HG03460 (cell line): Measurements from ENCODE around the gene C18orf32.
A peak's percentile ranks its signal among the peaks of the same experiment; 100 is the strongest.
"Not testable (repeated sequence)": the region's sequence is repeated elsewhere in the genome, so short reads cannot be mapped to it uniquely, and the experiment has no call there.

ENCODE experiments used
- ATAC-seq: cut with Tn5 transposase; IDR thresholded peaks from one replicate; pipeline ENCODE4 v1.9.1; 2021; ENCODE audit not compliant: unreplicated experiment

The C18orf32 gene

DNA sequence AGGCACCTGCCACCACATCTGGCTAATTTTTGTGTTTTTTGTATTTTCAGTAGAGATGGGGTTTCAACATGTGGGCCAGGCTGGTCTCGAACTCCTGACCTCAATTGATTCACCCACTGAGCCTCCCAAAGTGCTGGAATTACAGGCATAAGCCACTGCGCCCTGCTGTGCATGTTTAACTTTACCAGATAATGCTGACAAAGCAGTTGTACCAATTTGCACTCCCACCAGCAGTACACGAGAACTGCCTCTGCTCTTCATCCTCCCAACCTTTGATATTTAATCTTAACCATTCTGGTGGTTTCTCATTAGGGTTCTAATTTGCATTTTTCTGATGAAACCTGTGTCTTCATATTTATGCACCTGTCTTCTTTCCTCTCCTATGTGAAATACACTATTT, 14.6 kb downstream of the C18orf32 start:
- ATAC-seq: no peak

DNA sequence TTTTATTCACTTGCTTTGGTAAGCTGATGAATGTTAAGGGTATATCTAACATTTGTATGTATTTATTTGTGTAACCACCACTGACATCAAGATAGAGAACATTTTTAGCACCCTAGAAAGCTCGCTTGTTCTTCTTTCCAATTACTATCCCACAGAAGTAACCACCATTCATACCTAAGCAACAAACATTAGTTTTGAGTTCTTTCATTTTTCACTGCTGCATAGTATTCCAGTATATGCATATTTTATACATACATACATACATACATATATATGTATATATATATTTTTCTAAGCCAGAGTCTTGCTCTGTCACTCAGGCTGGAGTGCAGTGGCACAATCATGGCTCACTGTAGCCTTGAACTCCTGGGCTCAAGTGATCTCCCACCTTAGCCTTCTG, 15.5 kb downstream of the C18orf32 start:
- no peak for ATAC-seq

DNA sequence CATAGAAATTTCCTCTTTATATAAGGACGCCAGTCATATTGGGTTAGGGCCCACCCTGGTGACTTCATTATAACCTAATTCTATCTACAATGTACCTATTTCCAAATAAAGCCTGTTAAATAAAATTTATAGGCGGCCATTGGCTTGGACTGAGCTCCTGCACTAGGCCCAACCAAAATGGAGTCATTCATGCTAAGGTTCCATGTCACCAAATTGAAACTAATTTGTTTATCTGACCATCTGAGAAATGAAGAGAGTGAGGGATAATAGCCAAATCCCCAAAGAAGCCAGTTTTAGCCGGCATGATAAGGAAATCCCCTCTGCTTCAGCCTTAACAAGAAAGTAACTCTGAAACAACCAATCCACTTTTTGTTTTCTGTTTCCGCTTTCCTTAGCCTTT, 19.4 kb downstream of the C18orf32 start:
- no peak for ATAC-seq

DNA sequence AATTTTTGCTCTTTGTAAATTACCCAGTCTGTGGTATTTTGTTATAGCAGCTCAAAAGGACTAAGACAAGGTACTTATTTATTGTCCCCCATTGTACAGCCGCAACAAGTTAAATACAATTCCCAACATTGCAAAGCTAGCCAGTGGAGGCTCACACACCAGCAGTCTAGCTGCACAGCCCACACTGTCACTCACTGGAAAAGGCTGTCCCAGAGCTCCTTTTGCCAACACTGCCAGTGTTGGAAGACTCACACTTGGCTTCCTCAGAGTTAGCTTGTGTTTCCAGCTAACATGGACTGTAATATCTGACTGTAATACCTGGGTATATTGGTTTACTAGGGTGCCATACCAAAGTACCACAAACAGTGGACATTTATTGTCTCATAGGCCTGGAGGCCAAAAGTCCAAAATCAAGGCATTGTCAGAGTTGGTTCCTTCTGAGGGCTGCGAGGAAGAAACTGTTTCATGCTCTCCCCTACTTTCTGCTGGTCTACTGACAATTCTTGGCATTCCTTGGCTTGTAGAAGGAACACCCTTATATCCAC, 19.9 kb downstream of the C18orf32 start:
- ATAC-seq: no peak

DNA sequence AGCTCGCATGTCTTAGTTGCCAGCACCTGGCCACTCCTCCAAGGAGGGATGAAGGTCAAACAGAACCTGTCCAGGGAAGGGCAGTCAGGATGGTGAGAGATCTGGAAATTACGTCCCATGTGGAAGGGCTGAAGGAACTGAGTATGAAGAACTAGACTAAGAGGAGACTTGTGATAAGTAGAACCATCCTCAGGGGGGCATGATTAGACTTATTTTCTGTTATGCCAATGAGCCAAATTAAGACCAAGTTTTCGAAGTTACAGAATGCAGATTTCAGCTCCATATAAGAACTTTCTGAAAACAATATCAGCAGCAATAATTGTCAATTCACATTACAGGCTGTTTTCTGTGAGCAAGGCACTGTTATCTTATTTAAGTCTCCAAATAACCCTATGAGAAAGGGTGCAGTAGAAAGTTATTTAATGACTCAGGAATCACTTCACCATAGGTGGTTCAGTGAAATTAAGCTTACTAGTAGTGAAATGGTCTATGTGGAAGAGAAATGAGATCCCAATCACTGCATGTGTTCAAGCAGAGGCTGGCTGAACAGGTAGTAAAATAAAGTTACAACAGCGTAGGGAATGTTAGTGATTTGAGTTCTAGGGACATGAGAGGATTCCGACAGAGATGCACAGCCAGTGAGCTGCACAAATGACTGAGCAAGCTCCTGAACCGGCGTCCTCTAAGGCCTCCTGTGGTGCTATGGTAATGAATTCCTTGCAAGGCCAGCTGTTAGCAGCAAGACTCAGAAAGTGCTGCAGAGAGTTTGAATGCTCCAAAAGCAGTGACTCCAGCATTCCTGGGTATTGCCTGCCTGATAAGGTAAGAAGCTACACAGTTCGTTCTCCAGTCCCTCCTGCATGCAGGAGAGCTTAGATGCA, 22.1 kb downstream of the C18orf32 start:
- no peak for ATAC-seq

DNA sequence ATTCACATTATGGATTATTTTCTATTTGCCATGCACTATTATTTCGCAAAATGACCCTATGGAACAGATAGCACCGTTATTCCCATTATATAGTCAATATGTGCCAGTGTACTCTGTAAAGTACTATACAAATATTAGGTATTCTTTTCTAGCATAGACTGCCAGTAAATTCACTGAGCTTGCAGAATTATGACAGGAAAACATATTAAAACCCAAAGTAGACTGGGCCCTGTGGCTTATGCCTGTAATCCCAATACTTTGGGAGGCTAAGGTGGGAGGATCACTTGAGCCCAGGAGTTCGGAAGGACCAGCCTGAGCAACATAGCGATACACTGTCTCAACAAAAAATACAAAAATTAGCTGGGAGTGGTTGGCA, 25.4 kb downstream of the C18orf32 start:
- ATAC-seq: no peak

DNA sequence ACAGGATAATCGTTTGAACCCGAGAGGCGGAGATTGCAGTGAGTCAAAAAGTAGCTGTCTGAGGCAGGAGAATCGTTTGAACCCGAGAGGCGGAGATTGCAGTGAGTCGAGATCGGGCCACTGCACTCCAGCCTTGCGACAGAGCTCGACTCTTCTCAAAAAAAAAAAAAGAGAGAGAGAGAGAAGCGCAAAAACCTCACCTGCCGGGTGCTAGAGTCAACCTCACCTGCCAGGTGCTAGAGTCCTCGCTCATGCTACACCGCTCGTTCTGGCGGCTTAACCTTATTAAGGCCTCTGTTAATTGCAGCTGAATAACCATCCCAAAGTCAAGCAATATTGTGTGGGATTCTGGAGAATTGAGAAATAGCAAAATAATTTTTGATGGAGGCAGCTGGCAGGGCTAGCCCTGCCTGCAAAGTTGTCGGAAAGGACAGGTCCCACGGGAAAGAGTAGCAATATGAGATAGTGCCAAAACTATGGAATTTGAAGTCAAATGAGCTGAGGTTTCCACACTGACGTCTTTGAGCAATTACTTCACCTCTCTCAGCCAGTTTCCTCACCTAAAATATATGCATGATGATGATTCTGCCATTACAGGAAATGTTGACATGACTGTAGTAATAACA, 25.9 kb downstream of the C18orf32 start:
- no peak for ATAC-seq

DNA sequence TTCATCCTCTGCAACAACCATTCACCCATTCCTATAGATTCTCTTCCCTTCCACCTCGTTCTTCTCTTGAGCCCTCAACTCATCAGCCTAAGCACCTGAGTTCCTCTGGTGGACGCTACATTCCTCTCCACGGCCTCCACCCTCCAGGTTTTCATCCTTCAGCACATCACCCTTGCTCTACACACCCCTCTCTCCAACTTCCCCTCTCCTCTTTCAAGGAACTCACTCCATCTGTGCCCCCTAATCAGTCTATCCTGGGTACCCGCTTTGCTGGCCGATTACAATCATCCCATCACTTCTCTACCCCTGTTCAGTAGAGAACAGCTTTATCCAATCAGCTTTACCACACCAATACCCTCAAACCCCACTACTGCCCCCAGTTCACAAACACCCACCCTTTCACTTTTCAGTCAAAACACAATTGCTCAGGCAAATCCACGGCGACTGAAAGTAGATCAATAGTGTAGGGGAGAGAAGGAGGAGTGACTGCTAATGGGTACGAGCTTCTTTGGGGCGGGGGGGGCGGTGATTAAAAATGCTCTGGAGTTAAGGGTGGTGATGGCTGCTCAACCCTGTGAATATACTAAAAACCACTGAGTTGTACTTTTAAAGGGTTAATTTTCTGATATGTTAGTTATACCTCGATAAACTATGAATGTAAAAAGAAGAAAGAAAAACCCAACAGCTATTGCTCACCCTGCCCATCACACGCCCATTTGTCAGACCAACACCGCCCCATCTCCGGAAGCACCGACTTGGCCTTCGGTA, 27.4 kb downstream of the C18orf32 start:
- ATAC-seq: peak; percentile 42

DNA sequence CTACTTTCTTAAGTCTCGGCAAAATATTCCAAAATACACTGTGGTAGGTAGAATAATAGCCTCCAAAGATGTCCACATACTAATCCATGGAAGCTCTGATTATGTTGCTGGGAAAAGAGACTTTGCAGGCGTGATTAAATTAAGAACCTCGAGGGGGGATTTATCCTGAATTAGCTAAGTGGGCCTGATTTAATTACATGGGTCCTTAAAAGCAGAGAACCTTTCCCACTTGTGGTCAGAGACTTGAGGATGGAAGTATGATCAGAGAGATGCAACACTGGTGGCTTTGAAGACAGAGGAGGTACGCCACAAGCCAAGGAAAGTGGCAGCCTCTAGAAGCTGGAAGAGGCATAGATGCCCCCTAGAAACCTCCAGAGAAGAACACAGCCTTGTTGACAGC, 29.4 kb downstream of the C18orf32 start:
- no peak for ATAC-seq

DNA sequence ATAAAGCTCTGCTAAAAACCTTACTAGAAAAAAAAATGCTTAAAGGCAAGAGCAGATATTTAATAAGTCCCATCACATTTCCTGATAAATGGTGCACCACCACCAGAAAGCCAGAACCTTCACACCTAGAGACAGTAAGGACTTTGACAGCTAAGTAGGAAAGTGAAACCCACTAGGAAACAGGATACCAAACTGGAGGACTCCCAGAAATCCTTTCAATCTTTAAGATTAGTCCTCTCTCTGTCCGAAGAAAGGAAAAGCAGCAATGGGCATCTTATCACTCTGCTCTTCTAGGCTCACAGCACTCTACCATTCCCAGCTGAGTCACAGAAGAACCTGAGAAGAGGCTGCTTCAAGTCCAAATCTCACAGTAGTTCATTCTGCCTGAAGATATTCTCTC, 30.2 kb downstream of the C18orf32 start:
- ATAC-seq: no peak

DNA sequence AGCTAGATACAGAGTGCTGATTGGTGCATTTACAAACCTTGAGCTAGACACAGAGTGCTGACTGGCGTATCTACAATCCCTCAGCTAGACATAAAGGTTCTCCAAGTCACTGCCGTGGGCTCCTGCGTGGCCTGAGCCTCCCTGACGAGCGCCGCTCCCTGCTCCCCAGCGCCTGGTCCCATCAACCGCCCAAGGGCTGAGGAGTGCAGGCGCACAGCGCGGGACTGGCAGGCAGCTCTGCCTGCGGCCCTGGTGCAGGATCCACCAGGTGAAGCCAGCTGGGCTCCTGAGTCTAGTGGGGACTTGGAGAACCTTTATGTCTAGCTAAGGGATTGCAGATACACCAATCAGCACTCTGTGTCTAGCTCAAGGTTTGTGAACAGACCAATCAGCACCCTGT, 34.5 kb downstream of the C18orf32 start:
- ATAC-seq: not testable (repeated sequence)

DNA sequence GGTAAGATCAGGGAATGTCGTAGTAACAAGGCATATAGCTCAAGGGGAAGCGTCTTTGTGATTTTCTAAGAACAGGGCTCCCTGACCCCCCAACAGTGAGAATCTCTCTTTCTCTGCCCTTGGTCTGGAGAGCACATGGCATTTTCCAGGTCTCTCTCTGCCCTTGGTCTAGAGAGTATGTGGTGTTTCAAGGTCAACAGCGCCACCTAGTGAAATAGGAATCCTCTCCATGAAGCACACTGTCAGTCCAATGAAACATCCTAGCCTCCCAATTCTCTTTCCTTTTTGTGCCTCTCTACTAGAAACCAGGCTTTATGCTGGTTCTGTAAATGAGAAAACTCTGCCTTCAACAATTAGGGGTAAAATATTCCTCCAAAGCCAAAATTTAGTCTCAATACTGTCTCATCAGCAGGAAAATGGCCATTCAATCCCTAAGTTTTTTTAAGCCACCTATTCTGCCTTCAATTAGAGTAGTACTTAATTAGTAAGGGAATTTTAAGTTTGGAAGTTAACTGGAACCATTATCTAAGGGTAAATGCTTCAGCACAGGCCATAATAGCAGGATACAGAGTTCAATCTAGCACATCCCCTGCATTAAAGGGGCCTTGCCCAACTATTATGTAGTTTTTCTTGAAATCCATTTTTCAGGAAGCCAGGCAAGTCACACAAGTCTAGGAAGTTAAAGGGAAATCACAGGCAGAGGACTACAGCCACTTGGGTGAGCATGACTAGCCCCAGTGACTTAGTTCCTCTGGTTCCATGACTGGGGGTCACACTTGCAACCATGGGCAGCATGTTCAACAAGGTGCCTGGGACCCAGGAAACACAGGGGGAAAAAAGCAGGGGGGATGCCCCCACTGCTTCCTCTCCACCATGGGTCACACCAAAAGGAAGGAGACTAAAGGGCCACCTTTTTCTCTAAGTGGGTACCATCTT, 39.0 kb downstream of the C18orf32 start:
- ATAC-seq: no peak

DNA sequence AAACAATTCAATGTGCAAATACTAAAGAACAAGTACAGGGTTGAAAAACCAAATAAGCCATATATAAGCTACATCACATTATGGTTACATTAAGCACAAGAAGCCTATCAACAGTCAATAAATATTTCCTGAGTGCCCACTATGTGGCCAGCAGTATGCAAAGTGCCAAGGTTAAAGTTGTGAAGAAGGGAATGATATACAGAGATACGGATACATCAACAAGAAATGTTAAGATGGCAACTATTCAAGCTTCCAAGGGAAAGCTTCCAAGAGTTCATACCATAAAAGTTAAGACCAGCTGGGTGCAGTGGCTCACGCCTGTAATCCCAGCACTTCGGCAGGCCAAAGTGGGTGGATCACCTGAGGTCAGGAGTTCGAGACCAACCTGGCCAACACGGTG, 40.6 kb downstream of the C18orf32 start:
- no peak for ATAC-seq

DNA sequence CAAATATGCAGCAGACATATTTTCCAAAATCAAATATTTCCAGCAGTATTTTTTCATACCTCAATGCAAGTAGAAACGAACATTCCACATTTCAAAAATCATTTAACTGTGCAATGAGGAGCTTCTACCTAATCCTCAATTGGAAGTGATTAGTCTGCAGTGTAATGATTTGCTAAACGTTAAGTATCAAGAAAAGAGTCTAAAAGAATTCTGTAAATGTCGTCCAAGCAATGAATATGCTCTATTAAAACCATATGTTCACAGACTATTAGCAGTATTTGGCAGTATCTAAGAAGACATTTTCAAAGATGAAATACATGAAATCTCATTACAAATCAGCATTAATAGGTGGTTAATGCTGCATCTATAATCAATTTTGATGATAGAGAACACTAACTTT, 42.5 kb downstream of the C18orf32 start:
- no peak for ATAC-seq

DNA sequence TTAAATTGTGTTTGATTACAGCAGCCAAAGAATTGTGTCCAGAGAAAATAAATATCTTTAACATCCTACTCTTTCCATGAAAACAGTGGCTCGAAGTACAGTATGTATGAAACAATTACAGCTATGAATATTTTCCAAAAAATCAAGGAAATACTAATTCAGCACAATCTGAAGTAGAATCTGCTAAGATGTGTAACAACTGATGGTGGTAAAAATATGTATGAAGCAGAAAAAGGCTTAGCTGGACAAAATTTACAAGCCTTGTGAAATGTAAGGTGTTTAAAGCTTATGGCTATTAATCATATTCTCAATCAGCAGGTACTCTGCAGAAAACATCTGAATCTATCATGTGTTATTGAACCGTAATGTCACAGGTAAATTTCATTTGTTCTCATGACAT, 43.2 kb downstream of the C18orf32 start:
- ATAC-seq: no peak

DNA sequence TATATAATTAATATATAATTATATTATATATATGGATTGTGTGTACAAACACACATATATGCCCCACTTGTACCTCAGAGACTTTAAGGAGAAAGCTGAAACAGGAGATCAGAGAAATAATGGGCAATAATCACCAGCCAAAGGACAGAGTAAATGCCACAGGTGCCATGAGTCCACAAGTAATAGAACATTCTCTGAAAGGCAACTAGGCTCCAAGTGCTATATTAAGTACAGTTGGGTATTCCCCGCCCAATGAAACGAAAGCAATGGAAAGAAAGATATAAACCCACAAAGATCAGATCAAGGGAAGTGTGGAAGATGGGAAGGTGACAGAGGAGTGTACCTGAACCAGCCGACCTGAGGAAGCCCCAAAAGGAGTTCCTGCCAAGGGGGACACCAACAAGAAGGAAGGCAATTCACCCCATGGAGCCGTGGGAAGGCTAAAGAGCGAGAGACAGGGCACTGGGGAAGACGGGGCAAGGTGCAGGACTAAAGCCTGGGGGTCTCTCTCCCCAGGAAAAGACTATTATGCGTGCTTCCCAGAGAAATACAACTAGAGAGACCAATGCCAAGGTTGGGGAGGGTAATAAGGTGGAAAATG, 45.6 kb downstream of the C18orf32 start:
- no peak for ATAC-seq

DNA sequence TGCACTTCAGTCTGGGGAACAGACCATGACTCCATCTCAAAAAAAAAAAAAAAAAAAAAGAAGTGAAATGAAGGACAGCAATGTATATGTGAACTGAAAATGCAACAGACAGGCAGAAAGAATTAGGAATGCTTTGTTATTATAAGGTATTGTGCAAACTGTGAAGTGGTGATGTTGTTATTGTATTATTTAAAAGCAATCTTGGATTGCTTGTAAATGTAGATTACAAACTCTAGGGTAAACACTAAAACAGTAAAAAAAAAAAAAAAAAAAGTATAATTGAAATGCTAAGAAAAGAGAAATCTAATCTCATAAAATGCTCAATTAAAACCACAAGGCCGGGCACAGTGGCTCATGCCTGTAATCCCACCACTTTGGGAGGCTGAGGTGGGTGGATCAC, 51.9 kb downstream of the C18orf32 start:
- no peak for ATAC-seq

DNA sequence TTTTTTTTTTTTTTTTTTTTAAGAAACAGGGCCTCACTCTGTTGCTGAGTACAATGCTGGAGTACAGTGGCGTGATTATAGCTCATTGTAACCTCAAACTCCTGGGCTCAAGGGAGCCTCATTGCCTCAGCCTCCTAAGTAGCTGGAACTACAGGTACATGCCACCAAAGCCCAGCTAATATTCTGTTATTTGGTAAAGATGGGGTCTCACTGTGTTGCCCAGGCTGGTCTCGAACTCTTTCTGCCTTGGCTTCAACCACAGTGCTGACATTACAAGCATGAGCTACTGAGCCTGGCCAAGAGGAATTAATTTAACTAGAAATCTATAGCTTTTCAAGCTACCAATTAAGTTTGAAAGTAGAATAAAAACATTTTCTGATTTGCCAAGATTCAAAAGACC, 54.4 kb downstream of the C18orf32 start:
- no peak for ATAC-seq

DNA sequence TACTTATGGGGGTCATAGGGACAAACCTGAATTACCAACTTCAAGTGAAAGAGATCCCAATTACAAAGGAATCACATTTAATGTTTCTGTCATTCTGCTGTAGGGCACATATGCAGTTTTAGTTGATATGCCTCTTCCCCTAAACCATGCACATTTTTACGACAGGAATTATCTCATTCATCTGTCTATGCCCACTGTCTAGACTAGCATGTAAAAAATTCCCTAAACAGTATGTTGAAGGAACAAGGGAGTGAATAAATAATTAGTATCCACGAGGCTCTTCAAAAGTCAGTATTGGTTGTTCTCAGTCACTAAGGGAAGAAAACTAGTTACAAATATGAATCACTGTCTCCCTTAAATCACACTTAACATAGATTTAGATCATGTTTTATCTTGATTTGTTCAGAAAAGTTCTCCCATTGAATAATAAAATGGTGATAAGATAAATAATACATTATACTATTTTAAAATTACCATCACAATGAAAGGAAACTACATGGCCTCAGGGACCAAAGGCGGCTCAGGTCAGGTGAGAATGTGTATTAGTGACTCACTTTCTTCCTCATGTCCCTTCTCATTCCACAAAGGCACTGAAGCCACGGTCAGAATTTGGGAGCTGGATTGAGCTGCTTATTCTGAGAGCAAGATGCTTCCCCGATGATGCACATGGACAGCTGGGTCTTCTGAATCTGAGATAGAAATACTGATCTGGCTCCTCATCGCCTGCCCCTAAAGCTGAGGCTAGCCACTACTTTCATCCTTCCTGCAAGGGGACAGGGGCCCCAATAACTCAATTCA, 55.7 kb downstream of the C18orf32 start:
- ATAC-seq: no peak
